Trophoblast cell (in vitro differentiated cells and primary cell): ENCODE measurements around the gene OCSTAMP.

Source experiments
- DNase-seq, 2 donors: peaks; one replicate each; pipeline ENCODE4 v3.0.0-alpha.2; 2016
- H2AFZ ChIP-seq: 2 replicates; pipeline ENCODE4 v1.6.1; 2013; ENCODE audit warnings: low read length, moderate library complexity, mild to moderate bottlenecking; ENCODE audit not compliant: insufficient read depth, poor library complexity
- H2AK5ac ChIP-seq: 2 replicates; pipeline ENCODE4 v1.6.1; 2013; ENCODE audit warnings: mild to moderate bottlenecking, low read length
- H2BK120ac ChIP-seq: 2 replicates; pipeline ENCODE4 v1.6.1; 2013; ENCODE audit warnings: low read length, mild to moderate bottlenecking, moderate library complexity; ENCODE audit not compliant: insufficient read depth, poor library complexity
- H2BK12ac ChIP-seq: 2 replicates; pipeline ENCODE4 v1.6.1; 2013; ENCODE audit warnings: mild to moderate bottlenecking, low read length, moderate library complexity
- H2BK5ac ChIP-seq: 2 replicates; pipeline ENCODE4 v1.6.1; 2013; ENCODE audit warnings: low read length, low read depth, moderate library complexity, mild to moderate bottlenecking; ENCODE audit not compliant: poor library complexity
- H3K14ac ChIP-seq: 2 replicates; pipeline ENCODE4 v1.6.1; 2013; ENCODE audit warnings: mild to moderate bottlenecking, low read length
- H3K18ac ChIP-seq: 2 replicates; pipeline ENCODE4 v1.6.1; 2013; ENCODE audit warnings: mild to moderate bottlenecking, low read length
- H3K23ac ChIP-seq: 2 replicates; pipeline ENCODE4 v1.6.1; 2013; ENCODE audit warnings: low read length
- H3K27ac ChIP-seq: 2 replicates; pipeline ENCODE4 v1.5.1; 2013; ENCODE audit warnings: low read depth, mild to moderate bottlenecking, inconsistent platforms, low read length, moderate library complexity
- H3K27me3 ChIP-seq: 2 replicates; pipeline ENCODE4 v1.6.1; 2013; ENCODE audit warnings: inconsistent platforms, mild to moderate bottlenecking, low read length, moderate library complexity; ENCODE audit not compliant: insufficient read depth
- H3K36me3 ChIP-seq, 2 experiments: 1 replicate in 1 of 2; 2 replicates in 1 of 2; pipeline ENCODE4 v1.6.1; 2013; ENCODE audit warnings: low read length in 2 of 2, mild to moderate bottlenecking in 2 of 2, moderate library complexity in 1 of 2; ENCODE audit not compliant: insufficient read depth in 2 of 2, control insufficient read depth in 1 of 2
- H3K4ac ChIP-seq: 2 replicates; pipeline ENCODE4 v1.6.1; 2013; ENCODE audit warnings: low read depth, mild to moderate bottlenecking, low read length, moderate library complexity
- H3K4me1 ChIP-seq, 2 experiments: 1 replicate in 1 of 2; 2 replicates in 1 of 2; pipeline ENCODE4 v1.6.1; 2013; ENCODE audit warnings: low read length in 2 of 2, mild to moderate bottlenecking in 2 of 2, moderate library complexity in 1 of 2; ENCODE audit not compliant: insufficient read depth in 2 of 2, control insufficient read depth in 1 of 2
- H3K4me2 ChIP-seq: 2 replicates; pipeline ENCODE4 v1.6.1; 2013; ENCODE audit warnings: inconsistent platforms, mild to moderate bottlenecking, low read length, moderate library complexity
- H3K4me3 ChIP-seq: 2 replicates; pipeline ENCODE4 v1.5.1; 2013; ENCODE audit warnings: mild to moderate bottlenecking, low read depth, low read length, inconsistent platforms
- H3K79me1 ChIP-seq: one replicate; pipeline ENCODE4 v1.6.1; 2013; ENCODE audit warnings: low read length
- H3K79me2 ChIP-seq: 2 replicates; pipeline ENCODE4 v1.6.1; 2013; ENCODE audit warnings: low read length, mild to moderate bottlenecking; ENCODE audit not compliant: control insufficient read depth, insufficient read depth, poor library complexity
- H3K9ac ChIP-seq: 2 replicates; pipeline ENCODE4 v1.6.1; 2013; ENCODE audit warnings: mild to moderate bottlenecking, low read length
- H3K9me3 ChIP-seq: 2 replicates; pipeline ENCODE4 v1.6.1; 2013; ENCODE audit warnings: low read depth, mild to moderate bottlenecking, control low read depth, inconsistent platforms, low read length; ENCODE audit not compliant: insufficient read depth
- H4K12ac ChIP-seq: 2 replicates; pipeline ENCODE4 v1.6.1; 2013; ENCODE audit warnings: low read depth, mild to moderate bottlenecking, low read length, moderate library complexity
- H4K8ac ChIP-seq: 2 replicates; pipeline ENCODE4 v1.6.1; 2013; ENCODE audit warnings: low read depth, mild to moderate bottlenecking, low read length, moderate library complexity
- H4K91ac ChIP-seq: one replicate; pipeline ENCODE4 v1.6.1; 2013; ENCODE audit warnings: low read depth, mild to moderate bottlenecking, low read length, moderate library complexity
- WGBS: extraction: QIAGEN DNeasy Blood & Tissue Kit; methylation state at CpG from one replicate; pipeline ENCODE4 v1.1.7; 2013; ENCODE audit warnings: missing lambda C conversion rate; ENCODE audit not compliant: insufficient read length, insufficient coverage; ENCODE audit errors: extremely low coverage; 5-methylcytosine and 5-hydroxymethylcytosine counted together

The OCSTAMP gene

DNA sequence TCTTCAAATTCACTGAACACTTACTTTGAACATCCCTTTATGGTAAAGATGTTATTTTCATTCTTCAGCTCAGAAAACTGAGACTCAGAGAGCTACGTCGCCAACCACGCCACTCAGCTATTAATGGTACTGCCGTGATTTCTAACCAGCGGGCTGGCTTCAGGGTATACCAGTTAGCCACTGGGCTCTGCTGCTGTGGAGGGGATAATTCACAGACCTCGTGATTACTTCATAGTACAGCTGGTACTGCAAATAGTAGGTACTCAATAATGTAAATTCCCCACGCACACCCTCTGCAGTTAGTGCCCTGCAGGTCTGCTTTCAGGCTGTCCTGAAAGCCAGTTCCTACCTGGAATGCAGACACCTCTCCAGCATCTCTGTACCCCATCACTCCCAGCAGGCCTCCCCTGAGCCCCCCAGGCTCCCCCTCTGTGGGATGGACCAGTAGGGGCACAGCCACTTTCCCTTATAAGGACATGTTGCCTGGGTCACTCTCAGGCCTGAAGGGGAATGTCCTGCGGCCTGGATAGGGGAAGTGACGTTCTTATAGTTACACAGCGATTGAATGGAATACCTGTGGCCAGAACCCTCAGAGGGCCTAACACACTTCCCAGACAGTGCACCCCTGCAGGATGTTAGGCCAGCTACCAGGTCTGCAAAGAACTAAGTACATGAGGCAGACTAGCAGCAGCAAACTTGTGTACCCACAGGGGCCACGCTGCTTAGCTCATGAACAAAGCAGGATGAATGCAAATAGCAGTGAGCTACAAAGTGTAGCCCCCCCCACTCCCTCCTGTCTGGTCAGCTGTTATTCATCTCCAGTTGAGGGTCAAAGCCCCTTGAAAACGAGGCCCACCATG lies 1.3 kb upstream of the OCSTAMP start:
- Histone ChIP-seq H2AFZ (no peak overlapping the region), H3K4me1 (peaks cover 5 to 6% of the 10 kb centered on the region in 2 experiments), H3K36me3 (no peaks in the 10 kb centered on the region), H2BK120ac (no peak overlapping the region), H3K27me3 (no peaks in the 10 kb centered on the region), H3K23ac (no peak overlapping the region), H2AK5ac (no peak overlapping the region), H3K4me2 (no peak overlapping the region), H3K14ac (no peak overlapping the region), H2BK5ac (no peak overlapping the region), H3K27ac (no peak overlapping the region), H3K9me3 (no peaks in the 10 kb centered on the region), H4K8ac (no peak overlapping the region), H2BK12ac (no peak overlapping the region), H3K4ac (no peak overlapping the region), H3K18ac (no peak overlapping the region), H4K91ac (no peak overlapping the region), H3K9ac (no peak overlapping the region), H3K4me3 (no peak overlapping the region), H3K79me1 (peaks cover 2% of the 10 kb centered on the region), H4K12ac (no peak overlapping the region), H3K79me2 (no peaks in the 10 kb centered on the region)
- peak in 1 of 2 donors; percentile 3 for DNase-seq
- no CpG with 5 or more reads among the region's 12 CpGs for WGBS

DNA sequence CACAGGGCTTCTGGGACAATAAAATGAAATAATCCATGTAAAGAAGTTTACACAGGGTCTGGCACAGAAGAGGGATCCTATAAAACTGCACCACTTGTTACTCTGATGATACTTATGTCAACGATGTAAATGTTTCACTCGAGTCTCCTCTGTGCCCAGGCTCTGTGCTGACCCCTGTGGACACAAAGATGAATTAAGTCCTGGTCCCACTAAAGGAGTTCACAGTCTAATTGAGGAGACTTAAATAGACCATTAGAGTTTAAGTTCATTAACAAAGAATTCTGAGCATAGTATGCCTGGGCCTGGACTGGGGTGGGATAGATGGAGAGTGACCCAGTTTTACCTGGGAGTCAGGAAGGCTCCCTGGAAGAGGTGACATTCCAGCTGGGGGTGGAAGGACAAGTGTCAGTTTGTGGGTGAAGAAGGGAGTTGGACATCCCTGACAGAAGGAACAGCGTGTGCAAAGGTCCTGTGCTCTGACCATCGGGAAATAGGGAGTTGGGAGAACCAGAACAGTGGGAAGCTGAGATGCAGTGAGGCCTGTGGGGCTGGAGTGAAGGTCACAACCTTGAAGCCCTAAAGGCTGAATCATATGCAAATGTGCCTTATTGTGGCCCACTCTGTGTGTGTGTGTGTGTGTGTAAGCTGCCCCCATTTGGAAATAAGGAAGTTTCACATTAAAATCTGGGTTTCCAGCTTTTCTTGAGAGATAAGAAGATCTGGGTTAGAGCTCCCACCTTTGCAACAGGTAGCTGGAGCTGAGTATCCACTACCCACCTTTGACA lies 1.1 kb downstream of the OCSTAMP start:
- Histone ChIP-seq H3K79me2 (no peaks in the 10 kb centered on the region), H4K91ac (no peak overlapping the region), H3K4me3 (no peak overlapping the region), H2AK5ac (no peak overlapping the region), H3K23ac (no peak overlapping the region), H3K4ac (no peak overlapping the region), H3K79me1 (peaks cover 2% of the 10 kb centered on the region), H3K4me1 (peaks cover 5 to 6% of the 10 kb centered on the region in 2 experiments), H4K12ac (no peak overlapping the region), H3K36me3 (no peaks in the 10 kb centered on the region), H4K8ac (no peak overlapping the region), H2BK120ac (no peak overlapping the region), H3K9ac (no peak overlapping the region), H3K27me3 (no peaks in the 10 kb centered on the region), H3K18ac (no peak overlapping the region), H2BK12ac (no peak overlapping the region), H2AFZ (no peak overlapping the region), H2BK5ac (no peak overlapping the region), H3K27ac (no peak overlapping the region), H3K9me3 (peaks cover 1% of the 10 kb centered on the region), H3K4me2 (no peak overlapping the region), H3K14ac (no peak overlapping the region)
- WGBS = no CpG with 5 or more reads among the region's 4 CpGs
- DNase-seq = no peak

DNA sequence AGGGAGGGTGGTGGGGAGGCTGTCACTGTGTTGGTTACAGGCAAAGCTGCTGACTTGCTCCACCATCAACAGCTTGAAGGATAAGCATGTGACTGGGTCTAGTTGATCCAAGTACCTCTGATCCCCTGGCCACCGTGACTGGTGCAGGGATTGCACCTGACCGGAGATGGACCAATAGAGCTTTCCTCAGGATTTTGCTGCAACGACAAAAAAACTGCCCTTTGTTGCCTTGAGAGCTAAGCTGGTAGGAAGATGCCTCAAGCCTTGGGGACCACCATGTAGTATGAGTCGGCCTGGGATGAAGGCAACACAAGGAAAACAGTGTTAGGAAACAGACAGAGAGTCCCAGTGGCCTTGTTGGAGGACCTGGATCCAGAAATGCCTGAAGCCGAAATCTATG lies 1.8 kb downstream of the OCSTAMP start:
- Histone ChIP-seq H3K4me2 (no peak overlapping the region), H3K18ac (no peak overlapping the region), H2BK120ac (no peak overlapping the region), H2AK5ac (no peak overlapping the region), H4K8ac (no peak overlapping the region), H3K14ac (no peak overlapping the region), H3K9me3 (peaks cover 1% of the 10 kb centered on the region), H2AFZ (no peak overlapping the region), H2BK5ac (no peak overlapping the region), H3K4ac (no peak overlapping the region), H3K9ac (no peak overlapping the region), H3K79me2 (no peaks in the 10 kb centered on the region), H3K4me3 (no peak overlapping the region), H4K12ac (no peak overlapping the region), H3K79me1 (peaks cover 2% of the 10 kb centered on the region), H2BK12ac (no peak overlapping the region), H3K4me1 (peaks cover 5 to 6% of the 10 kb centered on the region in 2 experiments), H3K27me3 (no peaks in the 10 kb centered on the region), H3K36me3 (no peaks in the 10 kb centered on the region), H4K91ac (no peak overlapping the region), H3K23ac (no peak overlapping the region), H3K27ac (no peak overlapping the region)
- no CpG with 5 or more reads among the region's 5 CpGs for WGBS
- DNase-seq = no peak

DNA sequence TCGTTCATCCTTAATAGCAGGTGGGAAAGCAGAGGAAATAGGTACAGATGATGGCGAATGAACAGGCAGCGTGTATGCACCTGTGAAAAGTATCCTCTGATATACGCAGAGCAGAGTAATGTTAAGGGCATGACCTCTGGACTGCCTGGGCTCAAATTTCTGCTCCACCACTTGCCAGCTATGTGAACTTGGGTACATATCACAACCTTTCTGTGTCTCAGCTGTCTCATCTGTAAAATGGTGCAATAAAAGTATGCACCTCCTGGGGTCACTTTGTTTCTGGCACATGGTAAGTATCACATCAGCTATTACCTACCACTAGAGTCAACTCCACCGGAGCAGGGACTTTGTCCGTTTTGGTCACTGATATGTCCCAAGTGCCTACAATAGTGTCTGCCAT lies 2.5 kb downstream of the OCSTAMP start:
- Histone ChIP-seq H3K9ac (no peak overlapping the region), H3K23ac (no peak overlapping the region), H2BK12ac (no peak overlapping the region), H3K27me3 (no peaks in the 10 kb centered on the region), H3K36me3 (no peaks in the 10 kb centered on the region), H4K12ac (no peak overlapping the region), H2BK5ac (no peak overlapping the region), H3K9me3 (peaks cover 1% of the 10 kb centered on the region), H3K18ac (no peak overlapping the region), H4K8ac (no peak overlapping the region), H3K79me1 (peaks cover 2% of the 10 kb centered on the region), H2BK120ac (no peak overlapping the region), H3K4me1 (peaks cover 5 to 6% of the 10 kb centered on the region in 2 experiments), H3K79me2 (no peaks in the 10 kb centered on the region), H3K27ac (no peak overlapping the region), H2AFZ (no peak overlapping the region), H3K4ac (no peak overlapping the region), H4K91ac (no peak overlapping the region), H3K4me2 (no peak overlapping the region), H2AK5ac (no peak overlapping the region), H3K4me3 (no peak overlapping the region), H3K14ac (no peak overlapping the region)
- no peak for DNase-seq
- WGBS = no CpG with 5 or more reads among the region's 6 CpGs
